PC-3 (cell line): Measurements from ENCODE around the gene MYCL. TPM values are rescaled to one million over a fixed set of nuclear protein-coding genes. Genes with fewer than 3 reads are reported as not detected.
A peak's percentile ranks its signal among the peaks of the same experiment; 100 is the strongest.

Source experiments
- ATAC-seq: fragments of 200-7000 bp; cut with Tn5 transposase; 2 replicates; pipeline ENCODE4 v1.9.1; 2020; ENCODE audit warnings: mild to moderate bottlenecking, moderate library complexity
- BruUV-seq: library from RNA; stranded (reverse); fragments of 400-500 nt; replicated peaks from 2 replicates; lab custom pipeline; 2021; lab: Mats Ljungman, UMichigan
- CTCF ChIA-PET: fragments of 300-600 bp; sonication (Branson Sonifier 250); formaldehyde crosslinking; loops from one replicate; lab custom pipeline; 2022; ENCODE audit warnings: antibody characterized with exemption; lab: Charles Lee
- POLR2A ChIA-PET: fragments of 300-600 bp; sonication (Branson Sonifier 250); formaldehyde crosslinking; loops from one replicate; lab custom pipeline; 2022; ENCODE audit warnings: antibody characterized with exemption; ENCODE audit not compliant: unreplicated experiment; lab: Charles Lee
- DNase-seq: peaks from one replicate; pipeline ENCODE4 v3.0.0-alpha.2; 2015
- H2AFZ ChIP-seq: fragments of 300-600 bp; sonication (generic); 2 replicates; pipeline ENCODE4 v1.6.0; 2016; ENCODE audit warnings: antibody characterized with exemption, low read length
- H3F3A ChIP-seq: fragments of 300-600 bp; sonication (generic); one replicate; pipeline ENCODE4 v1.6.0; 2017; ENCODE audit warnings: antibody characterized with exemption, low read length, control low read depth, mild to moderate bottlenecking; ENCODE audit not compliant: unreplicated experiment
- H3K27ac ChIP-seq: fragments of 300-600 bp; sonication (generic); 2 replicates; pipeline ENCODE4 v1.5.1; 2016; ENCODE audit warnings: mild to moderate bottlenecking, low read length
- H3K27me3 ChIP-seq: fragments of 300-600 bp; sonication (generic); 2 replicates; pipeline ENCODE4 v1.6.1; 2016; ENCODE audit warnings: low read length, mixed read lengths
- H3K36me3 ChIP-seq: fragments of 300-600 bp; sonication (generic); 2 replicates; pipeline ENCODE4 v1.6.1; 2016; ENCODE audit warnings: low read depth, mixed run types, low read length, mixed read lengths
- H3K4me1 ChIP-seq: fragments of 300-600 bp; sonication (generic); 2 replicates; pipeline ENCODE4 v1.5.1; 2016; ENCODE audit warnings: low read length; ENCODE audit not compliant: insufficient read depth
- H3K4me2 ChIP-seq: fragments of 300-600 bp; sonication (generic); 2 replicates; pipeline ENCODE4 v1.6.0; 2016; ENCODE audit warnings: low read length
- H3K4me3 ChIP-seq: fragments of 300-600 bp; sonication (generic); 2 replicates; pipeline ENCODE4 v1.5.1; 2016; ENCODE audit warnings: mild to moderate bottlenecking, low read length, mixed read lengths
- H3K79me2 ChIP-seq: fragments of 300-600 bp; sonication (generic); 2 replicates; pipeline ENCODE4 v1.6.1; 2017; ENCODE audit warnings: low read length, mixed read lengths
- H3K9ac ChIP-seq: fragments of 300-600 bp; sonication (generic); 2 replicates; pipeline ENCODE4 v1.6.0; 2016; ENCODE audit warnings: mild to moderate bottlenecking, low read length
- H3K9me2 ChIP-seq: fragments of 300-600 bp; sonication (generic); replicated peaks from 2 replicates; pipeline ENCODE4 v1.6.1; 2016; ENCODE audit warnings: mixed run types, low read length, mixed read lengths
- H3K9me3 ChIP-seq: fragments of 300-600 bp; sonication (generic); 2 replicates; pipeline ENCODE4 v1.6.1; 2016; ENCODE audit warnings: low read length, mixed read lengths
- H4K20me1 ChIP-seq: fragments of 300-600 bp; sonication (generic); 2 replicates; pipeline ENCODE4 v1.6.1; 2016; ENCODE audit warnings: low read length, mixed read lengths
- CTCF ChIP-seq: fragments of 300-600 bp; sonication (generic); conservative IDR thresholded peaks from 2 replicates; pipeline ENCODE4 v1.5.1; 2017; ENCODE audit warnings: antibody characterized with exemption, low read depth, mild to moderate bottlenecking, low read length
- EZH2 ChIP-seq: fragments of 300-600 bp; sonication (generic); IDR thresholded peaks from one replicate; pipeline ENCODE4 v1.6.1; 2017; ENCODE audit warnings: antibody characterized with exemption, mild to moderate bottlenecking, low read length; ENCODE audit not compliant: unreplicated experiment
- EZH2phosphoT487 ChIP-seq: fragments of 300-600 bp; sonication (generic); IDR thresholded peaks from 2 replicates; pipeline ENCODE4 v1.6.1; 2018; ENCODE audit warnings: mild to moderate bottlenecking, antibody characterized with exemption, low read length, borderline replicate concordance
- intact Hi-C: fragments of 100-400 bp; cut with micrococcal nuclease; formaldehyde crosslinking; loops from 2 replicates; pipeline ENCODE4 v1.9.0; 2023
- total RNA-seq: library from RNA; depleted of rRNA; stranded (reverse); fragments of >200 nt; gene quantifications from 2 replicates; pipeline ENCODE4 v1.2.3, GENCODE V29; 2014

MYCL gene
- total RNA-seq, 1 experiment from 2014 or later: 4.0 TPM

- no peak overlapping the region for H3K9ac ChIP-seq
- no peak overlapping the region for H3K27ac ChIP-seq
- intact Hi-C loops: no loop called here
- no peak overlapping the region for H3K4me2 ChIP-seq
- peaks cover 10% of the 10 kb centered on the region for H3F3A ChIP-seq
- POLR2A ChIA-PET: interaction anchor here (0.7 kb wide), 1 partner anchor 518 kb away, joined by 5 read pairs; no protein-coding TSS in a partner anchor
- H3K9me3 ChIP-seq: no peaks in the 10 kb centered on the region
- no peak overlapping the region for H3K4me3 ChIP-seq
- CTCF ChIA-PET: no interaction called here
- H3K27me3 ChIP-seq: no peaks in the 10 kb centered on the region
- no peak for ATAC-seq
- H3K79me2 ChIP-seq: peaks cover 37% of the 10 kb centered on the region
- H3K4me1 ChIP-seq: peaks cover 43% of the 10 kb centered on the region
- no peak for DNase-seq
- BruUV-seq: no TSS peak
- no peak for TF ChIP-seq EZH2phosphoT487
- no peak for TF ChIP-seq EZH2
- no peak for TF ChIP-seq CTCF
- H3K9me2 ChIP-seq: no peaks in the 10 kb centered on the region
- H4K20me1 ChIP-seq: peaks cover 21% of the 10 kb centered on the region
- peaks cover 40% of the 10 kb centered on the region for H3K36me3 ChIP-seq
- H2AFZ ChIP-seq: no peak overlapping the region
Observed at GRCh38 chr1:39849203-39849602, 52.5 kb downstream of the MYCL start.

GRCh38 chr1:39847940-39848339 lies 53.8 kb downstream of the MYCL start:
- Histone ChIP-seq H3F3A (peaks cover 9% of the 10 kb centered on the region), H3K9me2 (no peaks in the 10 kb centered on the region), H3K27ac (no peak overlapping the region), H3K79me2 (peaks cover 31% of the 10 kb centered on the region), H3K36me3 (peaks cover 47% of the 10 kb centered on the region), H3K9me3 (no peaks in the 10 kb centered on the region), H3K9ac (no peak overlapping the region), H3K27me3 (no peaks in the 10 kb centered on the region), H2AFZ (no peak overlapping the region), H3K4me1 (peaks cover 37% of the 10 kb centered on the region), H4K20me1 (peaks cover 20% of the 10 kb centered on the region), H3K4me2 (no peak overlapping the region), H3K4me3 (no peak overlapping the region)
- ChIA-PET POLR2A (no interaction called here), CTCF (no interaction called here)
- intact Hi-C loops: no loop called here
- no peak for ATAC-seq
- BruUV-seq: no TSS peak
- no peak for TF ChIP-seq EZH2
- TF ChIP-seq EZH2phosphoT487: no peak
- TF ChIP-seq CTCF: no peak
- no peak for DNase-seq

- TF ChIP-seq EZH2phosphoT487 (no peak), EZH2 (no peak), CTCF (no peak)
- H4K20me1 ChIP-seq: peaks cover 15% of the 10 kb centered on the region
- H3K9me2 ChIP-seq: no peaks in the 10 kb centered on the region
- H3K9ac ChIP-seq: no peak overlapping the region
- ChIA-PET POLR2A (interaction anchor here (0.9 kb wide), 2 partner anchors 46 to 55 kb away, joined by 7 to 8 read pairs; partner anchors contain the start of gene MYCL), CTCF (interaction anchor here (0.7 to 1.4 kb wide), 2 partner anchors 27 to 56 kb away, joined by 3 to 5 read pairs; no protein-coding TSS in a partner anchor)
- H3K4me3 ChIP-seq: no peak overlapping the region
- DNase-seq (no peak), ATAC-seq (no peak)
- no peaks in the 10 kb centered on the region for H3K27me3 ChIP-seq
- peaks cover 27% of the 10 kb centered on the region for H3K79me2 ChIP-seq
- intact Hi-C loops: loop anchor here (1.0 kb wide), 1 partner anchor 56 kb away; no protein-coding TSS in a partner anchor
- BruUV-seq: no TSS peak
- no peak overlapping the region for H3K4me2 ChIP-seq
- peaks cover 26% of the 10 kb centered on the region for H3K4me1 ChIP-seq
- H3F3A ChIP-seq: peaks cover 4% of the 10 kb centered on the region
- peak overlapping the region; percentile 27 for H3K27ac ChIP-seq
- H2AFZ ChIP-seq: no peak overlapping the region
- no peaks in the 10 kb centered on the region for H3K9me3 ChIP-seq
- H3K36me3 ChIP-seq: peaks cover 57% of the 10 kb centered on the region
Observed at GRCh38 chr1:39846796-39847195, 54.9 kb downstream of the MYCL start.
